ENCODE results near the gene AMT.
A peak's percentile ranks its signal among the peaks of the same experiment; 100 is the strongest.

The AMT gene

GRCh38 chr3:49422379-49423248, at the start of gene AMT:
Gene AMT, minus strand, starts transcription at chr3:49422473. Its CDS starts 23 bp downstream, at chr3:49422450.
- DNase-seq (ENCODE audit: low spot score) = peak; percentile 94

GRCh38 chr3:49470714-49471420, 48.6 kb upstream of the AMT start:
- DNase-seq (ENCODE audit: low spot score) = no peak

- DNase-seq (ENCODE audit: low spot score) = peak; percentile 99
These were observed 47.9 kb upstream of the AMT start, which contains the start of gene DAG1 for GRCh38 chr3:49469936-49470713. Gene DAG1, plus strand, starts transcription at chr3:49470267. Its CDS starts 40,268 bp downstream, at chr3:49510535.

- peak; percentile 71 for DNase-seq (ENCODE audit: low spot score)
These were observed 47.0 kb upstream of the AMT start for GRCh38 chr3:49469037-49469935.

- DNase-seq (ENCODE audit: low spot score) = no peak
These were observed 43.8 kb upstream of the AMT start for GRCh38 chr3:49466085-49466484.

GRCh38 chr3:49465270-49466034, 43.2 kb upstream of the AMT start:
- no peak for DNase-seq (ENCODE audit: low spot score)

- DNase-seq (ENCODE audit: low spot score) = no peak
These were observed 39.9 kb upstream of the AMT start for GRCh38 chr3:49462222-49462621.

- peak; percentile 53 for DNase-seq (ENCODE audit: low spot score)
These were observed 39.3 kb upstream of the AMT start for GRCh38 chr3:49461443-49462171.

- no peak for DNase-seq (ENCODE audit: low spot score)
These were observed 38.7 kb upstream of the AMT start for GRCh38 chr3:49460956-49461355.

GRCh38 chr3:49460188-49460890, 38.1 kb upstream of the AMT start:
- no peak for DNase-seq (ENCODE audit: low spot score)

- no peak for DNase-seq (ENCODE audit: low spot score)
These were observed 34.2 kb upstream of the AMT start for GRCh38 chr3:49456466-49456865.

GRCh38 chr3:49454898-49455681, 32.8 kb upstream of the AMT start:
- DNase-seq (ENCODE audit: low spot score) = no peak

GRCh38 chr3:49454458-49454857, 32.2 kb upstream of the AMT start:
- DNase-seq (ENCODE audit: low spot score) = peak; percentile 61

GRCh38 chr3:49453621-49454020, 31.3 kb upstream of the AMT start:
- DNase-seq (ENCODE audit: low spot score) = no peak

- DNase-seq (ENCODE audit: low spot score) = no peak
These were observed 23.1 kb upstream of the AMT start for GRCh38 chr3:49445391-49445790.

- DNase-seq (ENCODE audit: low spot score) = no peak
These were observed 12.5 kb upstream of the AMT start for GRCh38 chr3:49434731-49435130.

- DNase-seq (ENCODE audit: low spot score) = no peak
These were observed 6.4 kb upstream of the AMT start for GRCh38 chr3:49428752-49429080.

- DNase-seq (ENCODE audit: low spot score) = no peak
These were observed 5.3 kb upstream of the AMT start for GRCh38 chr3:49427586-49427985.

- DNase-seq (ENCODE audit: low spot score) = no peak
These were observed 2.5 kb upstream of the AMT start for GRCh38 chr3:49424816-49425215.

All from iPS-NIHi11 (cell line).